Mesenchymal stem cell (in vitro differentiated cells and primary cell): ENCODE measurements around the gene WDR3.
A peak's percentile ranks its signal among the peaks of the same experiment; 100 is the strongest.

Experiments used
- DNase-seq: peaks from one replicate; pipeline ENCODE4 v3.0.0-alpha.2; 2013
- H2AFZ ChIP-seq: one replicate; pipeline ENCODE4 v1.6.1; 2013; ENCODE audit warnings: low read depth, mild to moderate bottlenecking, control low read depth, inconsistent platforms, low read length, moderate library complexity
- H2AK5ac ChIP-seq: 2 replicates; pipeline ENCODE4 v1.6.1; 2013; ENCODE audit warnings: low read length, moderate library complexity, mild to moderate bottlenecking, inconsistent platforms; ENCODE audit not compliant: severe bottlenecking
- H2BK120ac ChIP-seq: one replicate; pipeline ENCODE4 v1.6.1; 2013; ENCODE audit warnings: low read depth, mild to moderate bottlenecking, inconsistent platforms, low read length, moderate library complexity
- H2BK12ac ChIP-seq, 2 experiments: one replicate each; pipeline ENCODE4 v1.6.1; 2013; ENCODE audit warnings: inconsistent platforms in 2 of 2, low read length in 2 of 2, mild to moderate bottlenecking in 2 of 2, moderate library complexity in 2 of 2, control low read depth in 1 of 2
- H2BK15ac ChIP-seq: one replicate; pipeline ENCODE4 v1.6.1; 2013; ENCODE audit warnings: mild to moderate bottlenecking, low read depth, inconsistent platforms; ENCODE audit not compliant: poor library complexity, severe bottlenecking
- H2BK5ac ChIP-seq: 2 replicates; pipeline ENCODE4 v1.6.1; 2013; ENCODE audit warnings: low read depth, mild to moderate bottlenecking, low read length, control low read depth, inconsistent platforms; ENCODE audit not compliant: poor library complexity, severe bottlenecking
- H3K14ac ChIP-seq, 2 experiments: one replicate each; pipeline ENCODE4 v1.6.1; 2013; ENCODE audit warnings: inconsistent platforms in 2 of 2, low read length in 2 of 2, control low read depth in 1 of 2, mild to moderate bottlenecking in 1 of 2, moderate library complexity in 1 of 2
- H3K18ac ChIP-seq, 2 experiments: one replicate each; pipeline ENCODE4 v1.6.1; 2013; ENCODE audit warnings: inconsistent platforms in 2 of 2, low read length in 2 of 2, control low read depth in 1 of 2, low read depth in 1 of 2, mild to moderate bottlenecking in 1 of 2
- H3K23ac ChIP-seq, 2 experiments: one replicate each; pipeline ENCODE4 v1.6.1; 2013; ENCODE audit warnings: inconsistent platforms in 2 of 2, low read length in 2 of 2, mild to moderate bottlenecking in 2 of 2, moderate library complexity in 2 of 2, control low read depth in 1 of 2
- H3K27ac ChIP-seq: 2 replicates; pipeline ENCODE4 v1.5.1; 2013; ENCODE audit warnings: mild to moderate bottlenecking, moderate library complexity, low read length, control low read depth, inconsistent platforms; ENCODE audit not compliant: poor library complexity, severe bottlenecking
- H3K27me3 ChIP-seq, 2 experiments: 2 replicates each; pipeline versions ENCODE4 v1.6.1 to v1.7.0; 2013; ENCODE audit warnings: low read length in 2 of 2, mild to moderate bottlenecking in 2 of 2, moderate library complexity in 2 of 2, control low read depth in 1 of 2, inconsistent platforms in 1 of 2; ENCODE audit not compliant: control insufficient read depth in 1 of 2, insufficient read depth in 1 of 2
- H3K36me3 ChIP-seq, 2 experiments: 2 replicates each; pipeline versions ENCODE4 v1.6.1 to v1.7.0; 2013; ENCODE audit warnings: low read length in 2 of 2, control low read depth in 1 of 2, inconsistent platforms in 1 of 2, low read depth in 1 of 2, mild to moderate bottlenecking in 1 of 2; ENCODE audit not compliant: insufficient read depth in 2 of 2, control insufficient read depth in 1 of 2
- H3K4ac ChIP-seq, 2 experiments: one replicate each; pipeline ENCODE4 v1.6.1; 2013; ENCODE audit warnings: inconsistent platforms in 2 of 2, low read length in 2 of 2, mild to moderate bottlenecking in 2 of 2, moderate library complexity in 2 of 2, control low read depth in 1 of 2, low read depth in 1 of 2
- H3K4me1 ChIP-seq: 2 replicates; pipeline ENCODE4 v1.6.1; 2013; ENCODE audit warnings: low read depth, low read length, control low read depth; ENCODE audit not compliant: control insufficient read depth, insufficient read depth
- H3K4me2 ChIP-seq: 2 replicates; pipeline ENCODE4 v1.6.1; 2013; ENCODE audit warnings: low read length, mild to moderate bottlenecking, inconsistent platforms; ENCODE audit not compliant: poor library complexity, severe bottlenecking
- H3K4me3 ChIP-seq, 2 experiments: 2 replicates each; pipeline versions ENCODE4 v1.5.1 to v1.7.0; 2013; ENCODE audit warnings: low read length in 2 of 2, mild to moderate bottlenecking in 2 of 2, control low read depth in 1 of 2, low read depth in 1 of 2; ENCODE audit not compliant: insufficient read depth in 1 of 2
- H3K79me1 ChIP-seq: replicated peaks from 2 replicates; pipeline ENCODE4 v1.6.1; 2013; ENCODE audit warnings: mild to moderate bottlenecking, control low read depth, low read length, inconsistent platforms; ENCODE audit not compliant: poor library complexity, severe bottlenecking
- H3K9ac ChIP-seq: 2 replicates; pipeline ENCODE4 v1.7.0; 2013; ENCODE audit warnings: mild to moderate bottlenecking, low read length, moderate library complexity
- H3K9me3 ChIP-seq: 2 replicates; pipeline ENCODE4 v1.7.0; 2013; ENCODE audit warnings: mild to moderate bottlenecking, low read length; ENCODE audit not compliant: control insufficient read depth
- H4K8ac ChIP-seq: one replicate; pipeline ENCODE4 v1.6.1; 2013; ENCODE audit warnings: inconsistent platforms, mild to moderate bottlenecking, low read length, moderate library complexity
- H4K91ac ChIP-seq: one replicate; pipeline ENCODE4 v1.6.1; 2013; ENCODE audit warnings: mild to moderate bottlenecking, low read length, inconsistent platforms
- WGBS: methylation state at CpG from one replicate; pipeline ENCODE4 v1.1.7; 2013; ENCODE audit warnings: mixed read lengths; 5-methylcytosine and 5-hydroxymethylcytosine counted together

WDR3 gene

DNA sequence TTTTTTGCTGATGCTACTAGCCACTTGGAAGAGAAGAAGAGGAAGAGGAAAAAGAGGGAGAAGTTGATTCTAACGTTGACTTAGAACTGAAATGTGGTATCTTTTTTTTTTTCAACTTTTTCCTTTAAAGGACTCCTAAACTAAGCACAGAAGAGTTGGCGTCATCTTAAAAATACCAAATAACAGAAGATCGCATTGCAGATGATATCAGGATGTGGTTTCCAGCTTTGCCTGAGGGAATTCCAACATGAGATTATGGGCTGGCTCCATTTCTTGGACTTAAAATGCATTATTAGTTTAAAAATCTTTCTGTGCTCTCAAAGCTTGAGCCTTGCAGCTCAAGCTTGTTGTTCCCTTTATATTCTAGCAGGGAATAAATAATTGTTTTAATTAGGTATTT is 29.8 kb downstream of the WDR3 start:
- Histone ChIP-seq H3K9me3 (no peaks in the 10 kb centered on the region), H3K36me3 (peaks cover 5 to 87% of the 10 kb centered on the region in 2 experiments), H4K91ac (no peak overlapping the region), H3K79me1 (no peaks in the 10 kb centered on the region), H2BK5ac (no peak overlapping the region), H3K4me3 (no peak overlapping the region), H2AK5ac (no peak overlapping the region), H2BK12ac (no peak overlapping the region), H2BK120ac (no peak overlapping the region), H4K8ac (no peak overlapping the region), H3K4me2 (no peak overlapping the region), H2AFZ (no peak overlapping the region), H3K4me1 (no peaks in the 10 kb centered on the region), H3K14ac (no peak overlapping the region), H3K23ac (no peak overlapping the region), H3K18ac (no peak overlapping the region), H3K4ac (no peak overlapping the region), H3K27ac (no peak overlapping the region), H3K9ac (no peak overlapping the region), H3K27me3 (no peaks in the 10 kb centered on the region), H2BK15ac (no peak overlapping the region)
- WGBS = 90% methylated on average over 2 of the region's 3 CpGs
- DNase-seq = no peak

DNA sequence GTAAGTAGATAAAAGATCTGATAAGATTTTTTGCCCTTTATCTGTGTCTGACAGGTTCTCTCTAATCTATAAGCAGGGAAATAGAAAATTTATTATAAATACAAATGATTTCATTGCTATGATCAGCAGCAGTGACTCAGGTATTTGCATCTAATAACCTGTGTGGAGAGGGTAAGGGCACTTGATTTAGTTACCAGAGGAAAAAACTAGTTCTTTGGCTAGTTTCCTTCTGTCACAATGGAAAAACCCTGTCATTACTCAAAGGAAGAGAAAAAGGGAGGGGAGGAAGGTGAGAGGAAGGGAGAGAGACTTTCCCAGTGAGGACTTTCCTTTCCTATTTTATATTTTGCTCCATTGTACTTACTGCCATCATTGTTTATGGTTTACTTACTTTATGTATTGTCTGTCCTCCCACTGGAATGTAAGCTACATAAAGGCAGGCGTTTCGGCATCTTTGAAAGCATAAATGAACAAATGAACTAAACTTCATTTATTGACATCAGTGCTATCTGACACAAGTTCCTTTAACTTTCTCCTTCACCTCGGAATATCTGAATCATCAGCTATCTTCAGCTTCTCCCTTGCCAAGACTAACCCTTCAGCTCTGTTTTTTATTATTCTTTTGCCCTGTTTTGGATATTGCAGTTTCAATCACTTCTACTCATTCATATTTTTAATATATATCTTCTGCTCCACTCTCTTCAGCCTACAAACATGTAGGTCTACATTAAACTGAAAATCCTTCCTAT is 34.9 kb downstream of the WDR3 start:
- Histone ChIP-seq H3K27me3 (no peaks in the 10 kb centered on the region), H3K14ac (no peak overlapping the region), H3K9ac (no peak overlapping the region), H4K8ac (no peak overlapping the region), H3K4ac (no peak overlapping the region), H2BK120ac (no peak overlapping the region), H3K23ac (no peak overlapping the region), H3K9me3 (no peaks in the 10 kb centered on the region), H3K4me2 (no peak overlapping the region), H2BK5ac (no peak overlapping the region), H4K91ac (no peak overlapping the region), H3K18ac (no peak overlapping the region), H2BK15ac (no peak overlapping the region), H2AFZ (no peak overlapping the region), H2AK5ac (no peak overlapping the region), H2BK12ac (no peak overlapping the region), H3K36me3 (peaks cover 0 to 39% of the 10 kb centered on the region in 2 experiments), H3K27ac (no peak overlapping the region), H3K4me1 (no peaks in the 10 kb centered on the region), H3K4me3 (no peak overlapping the region), H3K79me1 (no peaks in the 10 kb centered on the region)
- 93% methylated on average over 3 of the region's 3 CpGs for WGBS
- no peak for DNase-seq

DNA sequence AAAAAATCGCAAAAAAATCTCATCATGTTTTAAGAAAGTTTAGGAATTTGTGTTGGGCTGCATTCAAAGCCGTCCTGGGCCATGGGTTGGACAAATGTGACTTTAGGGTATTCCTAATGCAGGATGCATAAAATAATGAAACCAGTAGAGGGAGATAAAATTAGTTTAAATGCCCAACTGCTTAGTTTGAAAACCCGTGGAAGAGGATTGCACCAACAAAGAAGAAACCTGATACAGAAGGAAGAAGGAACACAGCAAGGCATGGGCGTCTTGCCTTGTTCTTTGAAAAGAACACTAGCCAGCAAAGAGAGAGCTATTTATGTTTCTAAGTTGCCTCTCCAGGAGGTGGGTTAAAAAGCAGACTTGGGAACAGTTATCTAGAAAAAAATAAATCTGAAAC is 37.9 kb downstream of the WDR3 start:
- no peak overlapping the region for H2BK15ac ChIP-seq
- H3K27me3 ChIP-seq = no peaks in the 10 kb centered on the region
- no peak overlapping the region for H3K4me3 ChIP-seq
- no peaks in the 10 kb centered on the region for H3K79me1 ChIP-seq
- H3K9ac ChIP-seq = no peak overlapping the region
- H2BK5ac ChIP-seq = no peak overlapping the region
- no peak overlapping the region for H3K23ac ChIP-seq
- no peak overlapping the region for H2BK120ac ChIP-seq
- H3K27ac ChIP-seq = no peak overlapping the region
- no peak overlapping the region for H2AK5ac ChIP-seq
- 82% methylated on average over 4 of the region's 4 CpGs for WGBS
- H3K18ac ChIP-seq = no peak overlapping the region
- H3K4ac ChIP-seq = no peak overlapping the region
- H2AFZ ChIP-seq = no peak overlapping the region
- H3K9me3 ChIP-seq = no peaks in the 10 kb centered on the region
- H3K4me1 ChIP-seq = peaks cover 2% of the 10 kb centered on the region
- H2BK12ac ChIP-seq = no peak overlapping the region
- no peak overlapping the region for H3K14ac ChIP-seq
- no peak overlapping the region for H3K4me2 ChIP-seq
- DNase-seq = peak; percentile 3
- no peak overlapping the region for H4K8ac ChIP-seq
- H4K91ac ChIP-seq = no peak overlapping the region
- peaks cover 0 to 14% of the 10 kb centered on the region in 2 experiments for H3K36me3 ChIP-seq

DNA sequence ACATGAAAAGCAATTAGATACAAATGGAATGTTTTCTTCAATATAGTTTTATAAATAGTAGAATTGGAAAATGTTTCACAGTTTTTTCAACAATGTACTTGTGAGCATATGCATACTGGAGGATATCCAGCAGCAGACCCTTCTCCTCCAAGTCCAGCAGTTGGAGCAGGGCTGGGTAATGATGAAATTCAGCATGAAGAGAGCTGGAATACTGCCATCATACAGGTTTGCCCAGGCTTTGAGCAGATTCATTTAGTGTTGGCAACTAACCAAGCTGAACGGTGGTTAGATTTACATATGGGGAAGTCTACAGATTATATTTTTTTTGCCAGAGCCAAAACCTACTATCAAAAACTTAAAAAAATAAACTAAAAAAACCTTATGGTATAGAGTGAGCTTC is 38.3 kb downstream of the WDR3 start:
- peaks cover 0 to 10% of the 10 kb centered on the region in 2 experiments for H3K36me3 ChIP-seq
- no peak overlapping the region for H3K4me3 ChIP-seq
- no peak overlapping the region for H3K9ac ChIP-seq
- no peak overlapping the region for H2AFZ ChIP-seq
- DNase-seq = no peak
- H3K27me3 ChIP-seq = no peaks in the 10 kb centered on the region
- H2BK15ac ChIP-seq = no peak overlapping the region
- no peak overlapping the region for H3K4me2 ChIP-seq
- no peak overlapping the region for H2AK5ac ChIP-seq
- H3K14ac ChIP-seq = no peak overlapping the region
- no peak overlapping the region for H4K8ac ChIP-seq
- H2BK12ac ChIP-seq = no peak overlapping the region
- H4K91ac ChIP-seq = no peak overlapping the region
- H3K79me1 ChIP-seq = no peaks in the 10 kb centered on the region
- H3K18ac ChIP-seq = no peak overlapping the region
- no peak overlapping the region for H2BK120ac ChIP-seq
- no peak overlapping the region for H2BK5ac ChIP-seq
- H3K23ac ChIP-seq = no peak overlapping the region
- no peaks in the 10 kb centered on the region for H3K9me3 ChIP-seq
- H3K27ac ChIP-seq = no peak overlapping the region
- no CpG with 5 or more reads among the region's 1 CpG for WGBS
- H3K4me1 ChIP-seq = peaks cover 2% of the 10 kb centered on the region
- H3K4ac ChIP-seq = no peak overlapping the region
